K562 (cell line): Measurements from ENCODE around the gene ZC3H7B. TPM values are rescaled to one million over a fixed set of nuclear protein-coding genes. Genes with fewer than 3 reads are reported as not detected.

Experiments
- ATF7 ChIP-seq: fragments of 450-650 bp; IDR thresholded peaks from 2 replicates; pipeline ENCODE4 v1.7.1; 2014; ENCODE audit warnings: mild to moderate bottlenecking, moderate library complexity
- CHD2 ChIP-seq: IDR thresholded peaks from 2 replicates; pipeline ENCODE4 v1.6.1; 2011; ENCODE audit warnings: low read depth, low read length
- E2F3 ChIP-seq: fragments of 250-450 bp; sonication (Bioruptor Pico); IDR thresholded peaks from 2 replicates; pipeline ENCODE4 v1.4.0; 2020; ENCODE audit warnings: mild to moderate bottlenecking
- ELF2 ChIP-seq: fragments of 250-450 bp; sonication (Bioruptor Pico); IDR thresholded peaks from 2 replicates; pipeline ENCODE4 v1.5.0; 2021; ENCODE audit warnings: mild to moderate bottlenecking
- GATA2 ChIP-seq: sonication (generic); formaldehyde crosslinking; IDR thresholded peaks from 2 replicates; pipeline ENCODE4 v1.4.0; 2020; ENCODE audit warnings: mild to moderate bottlenecking, missing genetic modification reagents
- HCFC1 ChIP-seq: IDR thresholded peaks from 2 replicates; pipeline ENCODE4 v1.6.1; 2012; ENCODE audit warnings: low read depth, low read length, improper control_type of control experiment
- KDM2B ChIP-seq: fragments of 250-450 bp; sonication (Bioruptor Pico); IDR thresholded peaks from 2 replicates; pipeline ENCODE4 v1.8.0; 2021; ENCODE audit warnings: mild to moderate bottlenecking, moderate library complexity
- MECOM ChIP-seq: fragments of 250-450 bp; sonication (Bioruptor Pico); IDR thresholded peaks from 2 replicates; pipeline ENCODE4 v1.8.0; 2022; ENCODE audit warnings: inconsistent platforms
- MYC ChIP-seq, 2 experiments: fragments of 250-450 bp in 1 of 2; sonication (Bioruptor Pico) in 1 of 2; IDR thresholded peaks; 2 replicates each; pipeline versions ENCODE4 v1.5.1 to v1.6.1; 2012 to 2021; ENCODE audit warnings: low read depth in 2 of 2, borderline replicate concordance in 1 of 2, improper control_type of control experiment in 1 of 2, low read length in 1 of 2, mild to moderate bottlenecking in 1 of 2, moderate library complexity in 1 of 2
- NFRKB ChIP-seq: fragments of 450-650 bp; IDR thresholded peaks from 2 replicates; pipeline ENCODE4 v1.6.1; 2016; ENCODE audit warnings: low read depth
- TEAD1 ChIP-seq, 2 experiments: fragments of 450-650 bp in 1 of 2; sonication (generic) in 1 of 2; formaldehyde crosslinking; IDR thresholded peaks; 2 replicates each; pipeline versions ENCODE4 v1.4.0 to v1.8.0; 2020 to 2022; ENCODE audit warnings: mild to moderate bottlenecking in 2 of 2, missing genetic modification reagents in 1 of 2
- ZC3H8 ChIP-seq: fragments of 450-650 bp; IDR thresholded peaks from 2 replicates; pipeline ENCODE4 v1.6.1; 2017
- ZKSCAN8 ChIP-seq: fragments of 200-800 bp; sonication (Bioruptor generic); IDR thresholded peaks from 2 replicates; pipeline ENCODE4 v1.6.1; 2016; ENCODE audit warnings: missing genetic modification characterization, missing compliant biosample characterization
- polyA plus RNA-seq, 8 experiments: library from polyadenylated mRNA; depleted of rRNA in 4 of 8; stranded (reverse) in 5 of 8; unstranded in 3 of 8; fragments of >200 nt; fragmentation: Nextera tagmentation in 2 of 8; fragmentation: Illumina TruSeq in 1 of 8; extraction: Ambion mirVana in 2 of 8; extraction: Trizol in 1 of 8; gene quantifications; 2 replicates each; pipeline versions ENCODE4 v1.2.1 to v1.2.3, GENCODE V29; 2011 to 2014; ENCODE audit warnings: inconsistent platforms in 1 of 8, missing spikeins in 1 of 8
- total RNA-seq, 7 experiments: library from RNA; depleted of rRNA in 6 of 7; stranded (reverse); fragments of >200 nt in 6 of 7; fragmentation: Illumina TruSeq in 2 of 7; extraction: Trizol in 2 of 7; gene quantifications; 2 replicates each; pipeline versions ENCODE4 v1.2.1 to v1.2.3, GENCODE V29; 2011 to 2021; ENCODE audit warnings: low replicate concordance in 1 of 7
- TF ChIP-seq, protein P1 (sequence below): fragments of 250-450 bp; sonication (Bioruptor Pico); IDR thresholded peaks from 2 replicates; pipeline ENCODE4 v1.4.0; 2020; ENCODE audit warnings: mild to moderate bottlenecking, moderate library complexity
- TF ChIP-seq, protein P2 (sequence below): fragments of 450-650 bp; formaldehyde crosslinking; IDR thresholded peaks from 2 replicates; pipeline ENCODE4 v1.4.0; 2020; ENCODE audit warnings: mild to moderate bottlenecking, moderate library complexity
- TF ChIP-seq, protein P3 (sequence below): IDR thresholded peaks from 2 replicates; pipeline ENCODE4 v1.6.1; 2011; ENCODE audit warnings: borderline replicate concordance, low read depth, mild to moderate bottlenecking, moderate library complexity, low read length; ENCODE audit not compliant: insufficient read depth, poor library complexity, severe bottlenecking
- TF ChIP-seq, protein P4 (sequence below): fragments of 250-450 bp; sonication (Bioruptor Pico); IDR thresholded peaks from 2 replicates; pipeline ENCODE4 v1.5.0; 2022; ENCODE audit warnings: mild to moderate bottlenecking
- TF ChIP-seq, protein P5 (sequence below): fragments of 450-650 bp; IDR thresholded peaks from 2 replicates; pipeline ENCODE4 v1.6.1; 2017; ENCODE audit warnings: mild to moderate bottlenecking, moderate library complexity

The ZC3H7B gene
- total and polyA plus RNA-seq, 9 of the 15 experiments (the other 6 are each of a cell fraction or from before 2014, with no cell fraction given), result 0.07 to 49.8 (median 26.8) TPM

DNA sequence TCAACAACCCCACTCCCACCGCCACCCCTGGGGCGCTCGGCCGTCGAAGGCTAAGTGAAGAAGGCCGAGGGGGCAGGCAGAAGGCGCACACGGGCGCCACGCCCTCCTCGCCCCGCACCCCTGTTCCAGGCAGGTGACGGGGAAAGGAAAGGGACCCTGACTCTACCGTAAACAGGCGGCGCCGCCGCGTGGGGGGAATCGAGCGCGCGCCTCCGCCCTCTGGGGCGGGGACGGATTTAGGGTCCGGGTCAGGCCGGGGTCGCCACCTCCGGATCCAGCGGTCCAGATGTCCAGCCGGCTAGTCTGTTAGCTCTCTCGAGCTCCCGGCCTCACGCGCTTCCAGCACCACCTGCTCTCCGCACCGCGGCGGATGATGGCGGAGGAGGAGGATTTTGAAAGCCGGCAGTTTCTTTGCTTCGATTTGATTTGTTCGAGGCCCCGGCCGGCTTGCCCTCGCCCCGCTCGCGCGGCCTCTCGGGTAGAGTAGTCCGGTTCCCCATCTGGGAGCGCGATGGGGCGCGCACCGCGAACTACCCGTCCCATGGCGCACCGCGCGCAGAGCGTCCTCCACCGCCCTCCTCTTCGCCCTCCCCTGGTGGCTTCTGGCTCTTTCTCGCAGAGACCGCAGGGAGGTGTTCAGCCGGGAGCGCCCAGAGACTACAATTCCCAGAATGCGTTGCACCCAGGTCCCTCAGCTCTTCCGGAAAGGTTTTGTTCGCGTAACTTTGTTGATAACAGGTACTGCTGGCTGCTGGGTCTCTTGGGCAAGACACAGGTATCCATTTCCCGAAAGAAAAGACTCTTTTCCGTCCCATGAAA is 15.3 kb upstream of the ZC3H7B start, which contains the start of gene RANGAP1 (continued):
- TF ChIP-seq, protein P1, sequence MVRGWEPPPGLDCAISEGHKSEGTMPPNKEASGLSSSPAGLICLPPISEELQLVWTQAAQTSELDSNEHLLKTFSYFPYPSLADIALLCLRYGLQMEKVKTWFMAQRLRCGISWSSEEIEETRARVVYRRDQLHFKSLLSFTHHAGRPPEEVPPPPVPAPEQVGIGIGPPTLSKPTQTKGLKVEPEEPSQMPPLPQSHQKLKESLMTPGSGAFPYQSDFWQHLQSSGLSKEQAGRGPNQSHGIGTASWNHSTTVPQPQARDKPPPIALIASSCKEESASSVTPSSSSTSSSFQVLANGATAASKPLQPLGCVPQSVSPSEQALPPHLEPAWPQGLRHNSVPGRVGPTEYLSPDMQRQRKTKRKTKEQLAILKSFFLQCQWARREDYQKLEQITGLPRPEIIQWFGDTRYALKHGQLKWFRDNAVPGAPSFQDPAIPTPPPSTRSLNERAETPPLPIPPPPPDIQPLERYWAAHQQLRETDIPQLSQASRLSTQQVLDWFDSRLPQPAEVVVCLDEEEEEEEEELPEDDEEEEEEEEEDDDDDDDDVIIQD (CRISPR knock-in tag), result no peak
- TF ChIP-seq ZC3H8, result no peak
- TF ChIP-seq TEAD1 (CRISPR knock-in tag; IDR thresholded peaks at IDR 0.05), result 0 out of 4 replicates have a peak, but pooled peaks of 1 of the 2 experiments have one; percentile 26
- no peak for TF ChIP-seq MECOM (CRISPR knock-in tag)
- peak; percentile 78; the same call in 1 of the 2 replicates for TF ChIP-seq ELF2 (CRISPR knock-in tag)
- 0 out of 2 replicates have a peak, but pooled peaks have one; percentile 31 for TF ChIP-seq NFRKB
- TF ChIP-seq, protein P2, sequence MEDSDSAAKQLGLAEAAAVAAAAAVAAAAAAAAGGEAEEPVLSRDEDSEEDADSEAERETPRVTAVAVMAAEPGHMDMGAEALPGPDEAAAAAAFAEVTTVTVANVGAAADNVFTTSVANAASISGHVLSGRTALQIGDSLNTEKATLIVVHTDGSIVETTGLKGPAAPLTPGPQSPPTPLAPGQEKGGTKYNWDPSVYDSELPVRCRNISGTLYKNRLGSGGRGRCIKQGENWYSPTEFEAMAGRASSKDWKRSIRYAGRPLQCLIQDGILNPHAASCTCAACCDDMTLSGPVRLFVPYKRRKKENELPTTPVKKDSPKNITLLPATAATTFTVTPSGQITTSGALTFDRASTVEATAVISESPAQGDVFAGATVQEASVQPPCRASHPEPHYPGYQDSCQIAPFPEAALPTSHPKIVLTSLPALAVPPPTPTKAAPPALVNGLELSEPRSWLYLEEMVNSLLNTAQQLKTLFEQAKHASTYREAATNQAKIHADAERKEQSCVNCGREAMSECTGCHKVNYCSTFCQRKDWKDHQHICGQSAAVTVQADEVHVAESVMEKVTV, result no peak
- TF ChIP-seq ATF7, result peak; percentile 50; the same call in 1 of the 2 replicates
- TF ChIP-seq ZKSCAN8, result peak; percentile 65; the same call in 1 of the 2 replicates
- TF ChIP-seq HCFC1, result peak; percentile 95
- TF ChIP-seq CHD2, result 0 out of 2 replicates have a peak, but pooled peaks have one; percentile 20
- TF ChIP-seq, protein P3, sequence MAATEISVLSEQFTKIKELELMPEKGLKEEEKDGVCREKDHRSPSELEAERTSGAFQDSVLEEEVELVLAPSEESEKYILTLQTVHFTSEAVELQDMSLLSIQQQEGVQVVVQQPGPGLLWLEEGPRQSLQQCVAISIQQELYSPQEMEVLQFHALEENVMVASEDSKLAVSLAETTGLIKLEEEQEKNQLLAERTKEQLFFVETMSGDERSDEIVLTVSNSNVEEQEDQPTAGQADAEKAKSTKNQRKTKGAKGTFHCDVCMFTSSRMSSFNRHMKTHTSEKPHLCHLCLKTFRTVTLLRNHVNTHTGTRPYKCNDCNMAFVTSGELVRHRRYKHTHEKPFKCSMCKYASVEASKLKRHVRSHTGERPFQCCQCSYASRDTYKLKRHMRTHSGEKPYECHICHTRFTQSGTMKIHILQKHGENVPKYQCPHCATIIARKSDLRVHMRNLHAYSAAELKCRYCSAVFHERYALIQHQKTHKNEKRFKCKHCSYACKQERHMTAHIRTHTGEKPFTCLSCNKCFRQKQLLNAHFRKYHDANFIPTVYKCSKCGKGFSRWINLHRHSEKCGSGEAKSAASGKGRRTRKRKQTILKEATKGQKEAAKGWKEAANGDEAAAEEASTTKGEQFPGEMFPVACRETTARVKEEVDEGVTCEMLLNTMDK, result peak; percentile 57
- TF ChIP-seq GATA2 (CRISPR knock-in tag), result no peak
- TF ChIP-seq E2F3 (CRISPR knock-in tag), result 0 out of 2 replicates have a peak, but pooled peaks have one; percentile 64
- TF ChIP-seq, protein P4, sequence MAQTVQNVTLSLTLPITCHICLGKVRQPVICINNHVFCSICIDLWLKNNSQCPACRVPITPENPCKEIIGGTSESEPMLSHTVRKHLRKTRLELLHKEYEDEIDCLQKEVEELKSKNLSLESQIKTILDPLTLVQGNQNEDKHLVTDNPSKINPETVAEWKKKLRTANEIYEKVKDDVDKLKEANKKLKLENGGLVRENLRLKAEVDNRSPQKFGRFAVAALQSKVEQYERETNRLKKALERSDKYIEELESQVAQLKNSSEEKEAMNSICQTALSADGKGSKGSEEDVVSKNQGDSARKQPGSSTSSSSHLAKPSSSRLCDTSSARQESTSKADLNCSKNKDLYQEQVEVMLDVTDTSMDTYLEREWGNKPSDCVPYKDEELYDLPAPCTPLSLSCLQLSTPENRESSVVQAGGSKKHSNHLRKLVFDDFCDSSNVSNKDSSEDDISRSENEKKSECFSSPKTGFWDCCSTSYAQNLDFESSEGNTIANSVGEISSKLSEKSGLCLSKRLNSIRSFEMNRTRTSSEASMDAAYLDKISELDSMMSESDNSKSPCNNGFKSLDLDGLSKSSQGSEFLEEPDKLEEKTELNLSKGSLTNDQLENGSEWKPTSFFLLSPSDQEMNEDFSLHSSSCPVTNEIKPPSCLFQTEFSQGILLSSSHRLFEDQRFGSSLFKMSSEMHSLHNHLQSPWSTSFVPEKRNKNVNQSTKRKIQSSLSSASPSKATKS (CRISPR knock-in tag), result no peak
- no peak for TF ChIP-seq KDM2B
- TF ChIP-seq, protein P5, sequence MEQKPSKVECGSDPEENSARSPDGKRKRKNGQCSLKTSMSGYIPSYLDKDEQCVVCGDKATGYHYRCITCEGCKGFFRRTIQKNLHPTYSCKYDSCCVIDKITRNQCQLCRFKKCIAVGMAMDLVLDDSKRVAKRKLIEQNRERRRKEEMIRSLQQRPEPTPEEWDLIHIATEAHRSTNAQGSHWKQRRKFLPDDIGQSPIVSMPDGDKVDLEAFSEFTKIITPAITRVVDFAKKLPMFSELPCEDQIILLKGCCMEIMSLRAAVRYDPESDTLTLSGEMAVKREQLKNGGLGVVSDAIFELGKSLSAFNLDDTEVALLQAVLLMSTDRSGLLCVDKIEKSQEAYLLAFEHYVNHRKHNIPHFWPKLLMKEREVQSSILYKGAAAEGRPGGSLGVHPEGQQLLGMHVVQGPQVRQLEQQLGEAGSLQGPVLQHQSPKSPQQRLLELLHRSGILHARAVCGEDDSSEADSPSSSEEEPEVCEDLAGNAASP, result no peak
- peak; percentile 96 for TF ChIP-seq MYC (IDR thresholded peaks at IDR 0.05; ENCODE audit: low read depth, low read length)
- peak; percentile 92 for TF ChIP-seq MYC (CRISPR knock-in tag; IDR thresholded peaks at IDR 0.05; ENCODE audit: borderline replicate concordance, low read depth)
